H1 (cell line): ENCODE results near the gene CSAD. TPM values are rescaled to one million over a fixed set of nuclear protein-coding genes. Genes with fewer than 3 reads are reported as not detected.

Experiments
- CTCF ChIA-PET: fragments of 300-600 bp; sonication (Branson Sonifier 250); formaldehyde crosslinking; loops from one replicate; lab custom pipeline; 2021; ENCODE audit not compliant: partially characterized antibody; lab: Charles Lee
- POLR2A ChIA-PET: fragments of 300-600 bp; sonication (Branson Sonifier 250); formaldehyde crosslinking; loops from one replicate; lab custom pipeline; 2021; ENCODE audit warnings: inconsistent platforms; ENCODE audit not compliant: partially characterized antibody; lab: Charles Lee
- DNase-seq, 2 experiments: peaks; one replicate each; pipeline versions ENCODE4 v3.0.0 to v3.0.0-alpha.2; 2010 to 2022; ENCODE audit warnings: low spot score in 2 of 2, low read depth in 1 of 2, mixed read lengths in 1 of 2
- FAIRE-seq: peaks from 2 replicates; lab custom pipeline; 2011; peaks lifted over from hg19 to GRCh38; lab: Jason Lieb, UNC
- H2AFZ ChIP-seq: 2 replicates; pipeline ENCODE4 v1.8.1; 2012; ENCODE audit warnings: low read length, inconsistent platforms
- H2AK5ac ChIP-seq: 2 replicates; pipeline ENCODE4 v1.6.1; 2013; ENCODE audit warnings: low read depth, low read length
- H2BK120ac ChIP-seq: replicated peaks from 2 replicates; pipeline ENCODE3; 2013; ENCODE audit warnings: low read depth, low read length, inconsistent platforms
- H2BK12ac ChIP-seq: 2 replicates; pipeline ENCODE4 v1.6.1; 2013; ENCODE audit warnings: low read depth, low read length
- H2BK15ac ChIP-seq: 2 replicates; pipeline ENCODE4 v1.6.1; 2013; ENCODE audit warnings: low read length
- H2BK20ac ChIP-seq: 2 replicates; pipeline ENCODE4 v1.6.1; 2013; ENCODE audit warnings: low read length
- H2BK5ac ChIP-seq: 2 replicates; pipeline ENCODE4 v1.6.1; 2013; ENCODE audit warnings: low read depth, low read length
- H3K14ac ChIP-seq: 2 replicates; pipeline ENCODE4 v1.6.1; 2013; ENCODE audit warnings: inconsistent platforms; ENCODE audit not compliant: insufficient read length
- H3K18ac ChIP-seq: 2 replicates; pipeline ENCODE4 v1.6.1; 2013; ENCODE audit warnings: low read length; ENCODE audit errors: extremely low read depth
- H3K23ac ChIP-seq: 2 replicates; pipeline ENCODE4 v1.6.1; 2013; ENCODE audit warnings: inconsistent platforms; ENCODE audit not compliant: insufficient read length
- H3K23me2 ChIP-seq: 2 replicates; pipeline ENCODE4 v1.6.1; 2013; ENCODE audit warnings: low read depth, low read length
- H3K27ac ChIP-seq: 2 replicates; pipeline ENCODE4 v1.6.1; 2011; ENCODE audit warnings: low read depth, low read length, inconsistent platforms
- H3K27me3 ChIP-seq, 4 experiments: replicated peaks in 1 of 4; 1 replicate in 1 of 4; 2 replicates in 3 of 4; pipeline versions ENCODE4 v1.6.1 to v1.8.1; 2011 to 2013; ENCODE audit warnings: low read length in 3 of 4, mild to moderate bottlenecking in 3 of 4, inconsistent platforms in 2 of 4, mixed read lengths in 2 of 4, moderate library complexity in 1 of 4; ENCODE audit not compliant: control insufficient read depth in 3 of 4, insufficient read depth in 3 of 4; ENCODE audit errors: extremely low read depth in 1 of 4
- H3K36me3 ChIP-seq, 4 experiments: 2 replicates each; pipeline versions ENCODE4 v1.6.1 to v1.8.1; 2011 to 2013; ENCODE audit warnings: mild to moderate bottlenecking in 4 of 4, low read length in 3 of 4, moderate library complexity in 2 of 4, control low read depth in 1 of 4, inconsistent platforms in 1 of 4; ENCODE audit not compliant: insufficient read depth in 4 of 4, control insufficient read depth in 2 of 4
- H3K4ac ChIP-seq: replicated peaks from 2 replicates; pipeline ENCODE3; 2013; ENCODE audit warnings: low read length, low read depth, mixed read lengths, inconsistent platforms; ENCODE audit not compliant: insufficient read length
- H3K4me1 ChIP-seq, 4 experiments: replicated peaks in 1 of 4; 1 replicate in 1 of 4; 2 replicates in 3 of 4; pipeline versions ENCODE4 v1.6.1 to v1.8.1; 2011 to 2013; ENCODE audit warnings: low read length in 3 of 4, inconsistent platforms in 2 of 4, mixed read lengths in 1 of 4; ENCODE audit not compliant: insufficient read depth in 4 of 4, control insufficient read depth in 3 of 4
- H3K4me2 ChIP-seq, 2 experiments: 2 replicates each; pipeline versions ENCODE4 v1.6.1 to v1.8.1; 2011 to 2013; ENCODE audit warnings: low read depth in 2 of 2, low read length in 2 of 2, control low read depth in 1 of 2, inconsistent platforms in 1 of 2, mild to moderate bottlenecking in 1 of 2; ENCODE audit not compliant: insufficient read depth in 1 of 2
- H3K4me3 ChIP-seq, 4 experiments: fragments of 200-600, 300-600 bp in 1 of 4; sonication (generic), shearing (Covaris generic), sonication (Bioruptor Twin) in 1 of 4; 2 replicates each; pipeline versions ENCODE4 v1.5.1 to v1.8.1; 2011 to 2016; ENCODE audit warnings: low read length in 4 of 4, low read depth in 3 of 4, control low read depth in 2 of 4, inconsistent platforms in 2 of 4, mild to moderate bottlenecking in 2 of 4, mixed read lengths in 1 of 4, moderate library complexity in 1 of 4; ENCODE audit not compliant: insufficient read depth in 2 of 4; ENCODE audit errors: extremely low read depth in 1 of 4
- H3K56ac ChIP-seq: replicated peaks from 2 replicates; pipeline ENCODE3; 2013; ENCODE audit warnings: low read depth, mild to moderate bottlenecking, mixed read lengths, low read length, inconsistent platforms; ENCODE audit not compliant: insufficient read length
- H3K79me1 ChIP-seq: 2 replicates; pipeline ENCODE4 v1.6.1; 2013; ENCODE audit warnings: low read depth, low read length, control low read depth
- H3K79me2 ChIP-seq, 2 experiments: 2 replicates each; pipeline versions ENCODE4 v1.6.1 to v1.8.1; 2012 to 2013; ENCODE audit warnings: low read length in 2 of 2, mild to moderate bottlenecking in 2 of 2, inconsistent platforms in 1 of 2; ENCODE audit not compliant: insufficient read depth in 2 of 2, control insufficient read depth in 1 of 2
- H3K9ac ChIP-seq, 4 experiments: replicated peaks in 1 of 4; 1 replicate in 1 of 4; 2 replicates in 3 of 4; pipeline versions ENCODE4 v1.6.1 to v1.8.1; 2011 to 2013; ENCODE audit warnings: low read depth in 3 of 4, low read length in 3 of 4, control low read depth in 2 of 4, mild to moderate bottlenecking in 2 of 4, moderate library complexity in 2 of 4, inconsistent platforms in 1 of 4; ENCODE audit errors: extremely low read depth in 1 of 4
- H3K9me3 ChIP-seq, 2 experiments: 2 replicates each; pipeline versions ENCODE4 v1.6.1 to v1.8.1; 2012 to 2013; ENCODE audit warnings: mild to moderate bottlenecking in 2 of 2, moderate library complexity in 2 of 2, control low read depth in 1 of 2, inconsistent platforms in 1 of 2, low read depth in 1 of 2, low read length in 1 of 2, mixed read lengths in 1 of 2; ENCODE audit not compliant: insufficient read depth in 2 of 2
- H4K20me1 ChIP-seq, 2 experiments: replicated peaks in 1 of 2; 2 replicates each; pipeline versions ENCODE3 to v1.8.1; 2011 to 2013; ENCODE audit warnings: inconsistent platforms in 2 of 2, low read length in 2 of 2, mild to moderate bottlenecking in 1 of 2; ENCODE audit not compliant: insufficient read depth in 2 of 2, control insufficient read depth in 1 of 2
- H4K5ac ChIP-seq: 2 replicates; pipeline ENCODE4 v1.6.1; 2013; ENCODE audit warnings: low read length, low read depth, mixed read lengths, inconsistent platforms; ENCODE audit not compliant: insufficient read length
- H4K8ac ChIP-seq: 2 replicates; pipeline ENCODE4 v1.8.0; 2013; ENCODE audit warnings: mild to moderate bottlenecking, moderate library complexity, low read length, inconsistent platforms; ENCODE audit not compliant: insufficient read depth; ENCODE audit errors: extremely low read depth
- H4K91ac ChIP-seq: replicated peaks from 2 replicates; pipeline ENCODE3; 2013; ENCODE audit warnings: low read length, mixed read lengths, inconsistent platforms; ENCODE audit not compliant: insufficient read length
- BCL11A ChIP-seq, 2 experiments: IDR thresholded peaks; one replicate each; pipeline ENCODE4 v1.6.1; 2011; ENCODE audit warnings: low read depth in 2 of 2, low read length in 2 of 2, mild to moderate bottlenecking in 2 of 2
- CREB1 ChIP-seq: IDR thresholded peaks from 2 replicates; pipeline ENCODE4 v1.6.1; 2012; ENCODE audit warnings: inconsistent platforms
- GTF2F1 ChIP-seq: IDR thresholded peaks from 2 replicates; pipeline ENCODE4 v1.6.1; 2012; ENCODE audit warnings: low read depth, low read length, improper control_type of control experiment, borderline replicate concordance
- JUN ChIP-seq: IDR thresholded peaks from 2 replicates; pipeline ENCODE4 v1.6.1; 2011; ENCODE audit warnings: low read depth, mild to moderate bottlenecking, improper control_type of control experiment, low read length
- RAD21 ChIP-seq, 2 experiments: IDR thresholded peaks in 1 of 2; conservative IDR thresholded peaks in 1 of 2; 2 replicates each; pipeline ENCODE4 v1.6.1; 2011; ENCODE audit warnings: low read depth in 2 of 2, low read length in 2 of 2, improper control_type of control experiment in 1 of 2, inconsistent platforms in 1 of 2, mild to moderate bottlenecking in 1 of 2, moderate library complexity in 1 of 2
- SRF ChIP-seq: IDR thresholded peaks from 2 replicates; pipeline ENCODE4 v1.6.1; 2011; ENCODE audit warnings: mild to moderate bottlenecking, low read depth, low read length, moderate library complexity
- TBP ChIP-seq: IDR thresholded peaks from 2 replicates; pipeline ENCODE4 v1.6.1; 2011; ENCODE audit warnings: low read depth, low read length, improper control_type of control experiment
- WGBS, 2 experiments: shearing (Covaris generic) in 1 of 2; methylation state at CpG; one replicate each; pipeline versions ENCODE4 v1.1.6 to v1.1.7; 2013 to 2015; ENCODE audit warnings: low lambda C conversion rate in 2 of 2, mixed read lengths in 2 of 2, inconsistent platforms in 1 of 2, low coverage in 1 of 2, missing lambda C conversion rate in 1 of 2; ENCODE audit not compliant: insufficient replicate concordance in 2 of 2, insufficient coverage in 1 of 2, insufficient read length in 1 of 2; ENCODE audit errors: extremely low coverage in 1 of 2, missing lambda C conversion rate in 1 of 2; 5-methylcytosine and 5-hydroxymethylcytosine counted together
- polyA plus RNA-seq, 7 experiments: library from polyadenylated mRNA; depleted of rRNA in 3 of 7; stranded (reverse) in 5 of 7; unstranded in 2 of 7; fragments of >200 nt in 5 of 7; fragments of 200-250 nt in 2 of 7; gene quantifications; 1 replicate in 5 of 7; 2 replicates in 1 of 7; 4 replicates in 1 of 7; pipeline versions ENCODE4 v1.2.1 to v1.2.3, GENCODE V29; 2011 to 2013; ENCODE audit warnings: missing spikeins in 2 of 7, mixed read lengths in 2 of 7
- total RNA-seq: library from RNA; stranded (reverse); fragmentation: NEBNext Ultra II Directional; extraction: Animal tissue kit (Norgen Biotek cat#: 25700); gene quantifications from 2 replicates; pipeline ENCODE4 v1.2.1, GENCODE V29; 2021

Gene CSAD
- total and polyA plus RNA-seq, 2 of the 8 experiments (the other 6 are each of a cell fraction or from before 2014, with no cell fraction given): 8.8 to 11.3 TPM

DNA sequence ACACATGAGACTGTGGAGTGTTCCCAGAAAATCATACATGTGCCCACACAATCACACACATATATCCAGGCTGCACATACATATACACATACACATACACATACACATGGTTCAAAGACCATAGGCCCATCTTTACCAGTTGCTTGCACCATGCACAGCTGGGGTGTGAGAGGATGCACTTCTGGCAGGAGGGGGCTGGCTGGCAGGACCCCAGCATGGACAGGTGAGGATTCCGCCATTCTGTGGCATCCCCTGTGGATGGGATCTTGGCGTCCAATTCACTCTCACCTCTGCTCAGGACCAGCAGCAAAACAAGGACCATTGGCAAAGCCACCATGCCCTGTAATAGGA, 19.4 kb upstream of the CSAD start:
- Histone ChIP-seq H2BK15ac (no peak overlapping the region), H3K27ac (no peak overlapping the region), H2AK5ac (no peak overlapping the region), H3K4ac (no peak overlapping the region), H3K79me2 (no peaks in the 10 kb centered on the region), H2BK12ac (no peak overlapping the region), H3K27me3 (peaks cover 2 to 29% (median 17%) of the 10 kb centered on the region in 4 experiments), H2AFZ (no peak overlapping the region), H3K18ac (no peak overlapping the region), H3K4me2 (no peak overlapping the region), H3K9ac (no peak overlapping the region), H3K23ac (no peak overlapping the region), H3K9me3 (no peaks in the 10 kb centered on the region), H3K56ac (no peak overlapping the region), H2BK20ac (no peak overlapping the region), H4K20me1 (no peaks in the 10 kb centered on the region), H4K91ac (no peak overlapping the region), H4K5ac (no peak overlapping the region), H3K4me3 (no peak overlapping the region), H4K8ac (no peak overlapping the region), H2BK120ac (no peak overlapping the region), H3K4me1 (no peaks in the 10 kb centered on the region; a peak in 1 of 7 replicates), H3K36me3 (no peaks in the 10 kb centered on the region), H3K79me1 (no peaks in the 10 kb centered on the region), H3K23me2 (peaks cover 2% of the 10 kb centered on the region; the same call in 1 of the 2 replicates), H2BK5ac (no peak overlapping the region), H3K14ac (no peak overlapping the region)
- ChIA-PET POLR2A (interaction anchor here (1.2 to 1.8 kb wide), 5 partner anchors 12 to 69 kb away, joined by 3 to 5 read pairs (median 4); no protein-coding TSS in a partner anchor), CTCF (interaction anchor here (0.8 to 12.9 kb wide), 11 partner anchors 13 to 149 kb away, joined by 3 to 198 read pairs (median 4); partner anchors contain the start of genes AAAS, CSAD, ITGB7 and ZNF740)
- DNase-seq (no peak), FAIRE-seq (no peak)
- TF ChIP-seq BCL11A (IDR thresholded peaks at IDR 0.05; ENCODE audit: low read depth in 2 of 2, low read length in 2 of 2) (no peak), GTF2F1 (no peak), SRF (no peak), TBP (no peak), CREB1 (no peak), RAD21 (IDR thresholded peaks at IDR 0.05 in 1 of 2, conservative IDR thresholded peaks at IDR 0.05 in 1 of 2; ENCODE audit: low read depth in 2 of 2, low read length in 2 of 2) (no peak), JUN (no peak)
- 90% methylated on average over 2 of the region's 2 CpGs; no CpG with 5 or more reads in 1 of the 2 experiments for WGBS, 2 experiments
